ENCODE results near the gene PTPRN2. TPM values are rescaled to one million over a fixed set of nuclear protein-coding genes. Genes with fewer than 3 reads are reported as not detected.

PTPRN2 gene
- total RNA-seq, 1 donor from 2014 or later: 15.4 TPM

DNA sequence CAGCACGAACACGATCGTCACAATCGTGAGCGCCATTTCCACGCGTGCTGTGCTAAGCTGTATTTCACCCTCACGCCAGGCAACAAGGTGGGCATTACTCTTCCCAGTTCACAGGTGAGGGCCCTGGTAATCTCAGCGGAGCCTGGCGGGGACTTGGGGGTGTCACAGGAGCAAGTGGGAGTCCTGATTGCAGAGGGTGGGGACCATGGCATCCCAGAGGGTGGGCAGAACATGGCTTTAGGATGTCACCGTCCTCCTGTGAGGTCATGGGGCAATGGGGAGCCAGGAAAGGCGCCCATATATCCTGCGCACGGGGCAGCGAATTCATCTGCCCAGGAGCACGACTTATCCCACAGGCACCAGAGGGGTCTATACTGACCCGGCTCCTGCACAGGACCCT lies 761.1 kb downstream of the PTPRN2 start:
- H3K36me3 Mint-ChIP-seq: no peaks in the 10 kb centered on the region
- no peaks in the 10 kb centered on the region for H3K4me1 Mint-ChIP-seq (ENCODE audit: unreplicated experiment)
- peaks cover 5% of the 10 kb centered on the region for H3K27me3 Mint-ChIP-seq
- H3K4me3 Mint-ChIP-seq: no peak overlapping the region
- H3K9me3 Mint-ChIP-seq: no peaks in the 10 kb centered on the region
- DNase-seq (ENCODE audit: extremely low spot score, unreplicated experiment): no peak
- H3K27ac Mint-ChIP-seq: no peak overlapping the region
- TF ChIP-seq, protein P1, sequence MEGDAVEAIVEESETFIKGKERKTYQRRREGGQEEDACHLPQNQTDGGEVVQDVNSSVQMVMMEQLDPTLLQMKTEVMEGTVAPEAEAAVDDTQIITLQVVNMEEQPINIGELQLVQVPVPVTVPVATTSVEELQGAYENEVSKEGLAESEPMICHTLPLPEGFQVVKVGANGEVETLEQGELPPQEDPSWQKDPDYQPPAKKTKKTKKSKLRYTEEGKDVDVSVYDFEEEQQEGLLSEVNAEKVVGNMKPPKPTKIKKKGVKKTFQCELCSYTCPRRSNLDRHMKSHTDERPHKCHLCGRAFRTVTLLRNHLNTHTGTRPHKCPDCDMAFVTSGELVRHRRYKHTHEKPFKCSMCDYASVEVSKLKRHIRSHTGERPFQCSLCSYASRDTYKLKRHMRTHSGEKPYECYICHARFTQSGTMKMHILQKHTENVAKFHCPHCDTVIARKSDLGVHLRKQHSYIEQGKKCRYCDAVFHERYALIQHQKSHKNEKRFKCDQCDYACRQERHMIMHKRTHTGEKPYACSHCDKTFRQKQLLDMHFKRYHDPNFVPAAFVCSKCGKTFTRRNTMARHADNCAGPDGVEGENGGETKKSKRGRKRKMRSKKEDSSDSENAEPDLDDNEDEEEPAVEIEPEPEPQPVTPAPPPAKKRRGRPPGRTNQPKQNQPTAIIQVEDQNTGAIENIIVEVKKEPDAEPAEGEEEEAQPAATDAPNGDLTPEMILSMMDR (conservative IDR thresholded peaks at IDR 0.05): no peak

DNA sequence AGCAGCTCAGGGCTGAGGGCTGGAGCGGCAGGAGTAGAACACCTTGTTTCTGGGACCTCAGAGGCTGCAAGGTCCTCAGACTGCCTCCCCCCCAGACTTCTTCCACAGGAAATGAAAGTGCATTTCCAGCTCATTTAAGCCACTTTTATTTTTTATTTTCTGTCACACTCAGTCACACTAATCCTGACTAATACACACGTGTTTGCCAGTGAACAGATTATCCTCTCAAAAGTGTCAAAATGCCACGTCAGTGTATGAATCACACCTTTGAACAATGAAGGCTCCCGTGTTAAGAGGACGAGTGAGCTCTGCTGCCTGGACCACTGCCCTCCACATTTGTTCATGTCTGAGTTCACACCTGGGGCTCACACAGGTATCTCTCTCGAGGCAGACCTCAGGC lies 762.3 kb downstream of the PTPRN2 start:
- Mint-ChIP-seq H3K9me3 (no peaks in the 10 kb centered on the region), H3K27ac (no peak overlapping the region), H3K4me3 (no peak overlapping the region), H3K36me3 (no peaks in the 10 kb centered on the region), H3K4me1 (ENCODE audit: unreplicated experiment) (no peaks in the 10 kb centered on the region), H3K27me3 (no peaks in the 10 kb centered on the region)
- TF ChIP-seq, protein P1 (conservative IDR thresholded peaks at IDR 0.05): no peak
- no peak for DNase-seq (ENCODE audit: extremely low spot score, unreplicated experiment)

DNA sequence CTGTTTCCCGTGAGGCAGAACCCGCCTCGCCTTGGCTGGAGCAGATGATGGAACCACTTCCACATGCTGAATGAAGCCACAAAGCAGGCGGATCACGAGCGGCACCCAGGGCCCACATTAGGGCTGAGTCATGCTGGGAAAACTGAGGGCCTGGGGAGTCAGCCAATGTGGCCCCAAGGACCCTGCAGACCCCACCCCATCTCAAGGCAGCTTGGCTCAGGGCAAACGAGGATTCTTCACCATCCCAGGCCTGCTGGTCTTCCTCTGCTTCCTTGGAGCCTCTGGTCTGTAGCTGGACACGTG lies 762.9 kb downstream of the PTPRN2 start:
- no peaks in the 10 kb centered on the region for H3K36me3 Mint-ChIP-seq
- H3K4me1 Mint-ChIP-seq (ENCODE audit: unreplicated experiment): no peaks in the 10 kb centered on the region

DNA sequence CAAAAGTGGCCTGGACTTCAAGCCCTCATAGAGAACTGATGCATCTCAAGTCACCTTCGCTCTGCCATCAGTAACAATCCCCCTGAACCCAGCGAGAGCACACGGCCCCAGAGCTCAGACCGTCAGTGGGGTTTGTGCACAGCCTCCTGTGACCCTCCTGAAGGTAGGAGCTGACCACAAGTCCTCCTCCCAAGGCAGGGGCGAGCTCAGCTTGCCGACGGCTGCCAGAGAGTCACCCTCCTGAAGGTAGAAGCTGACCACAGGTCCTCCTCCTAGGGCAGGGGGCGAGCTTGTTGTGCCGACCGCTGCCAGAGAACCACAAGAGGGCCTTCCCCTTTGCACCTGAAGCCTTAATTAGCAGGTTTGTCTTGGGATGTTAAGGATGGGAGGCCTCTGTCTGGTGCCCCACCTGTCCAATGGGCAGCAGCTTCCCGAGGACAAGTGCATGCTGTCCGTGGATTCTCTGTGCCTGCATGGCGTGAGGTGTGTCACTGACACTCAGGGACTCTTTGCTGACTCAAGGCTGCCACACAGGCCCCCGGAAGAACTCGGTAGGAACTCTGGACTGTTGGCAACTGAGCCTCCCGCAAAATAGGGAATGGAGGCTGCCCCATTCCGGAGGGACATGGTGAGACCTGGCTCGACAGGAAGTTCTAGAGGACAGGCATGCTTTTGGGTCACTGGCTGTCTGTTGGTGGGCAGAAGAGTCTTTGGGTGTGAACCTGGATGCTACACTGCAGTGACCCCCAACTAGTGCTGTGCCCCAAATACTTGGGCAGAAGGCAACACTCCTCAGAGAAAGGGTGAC lies 763.4 kb downstream of the PTPRN2 start:
- no peak for DNase-seq (ENCODE audit: extremely low spot score, unreplicated experiment)
- H3K9me3 Mint-ChIP-seq: no peaks in the 10 kb centered on the region
- H3K4me1 Mint-ChIP-seq (ENCODE audit: unreplicated experiment): no peaks in the 10 kb centered on the region
- H3K27me3 Mint-ChIP-seq: no peaks in the 10 kb centered on the region
- H3K27ac Mint-ChIP-seq: no peak overlapping the region
- no peak overlapping the region for H3K4me3 Mint-ChIP-seq
- TF ChIP-seq, protein P1 (conservative IDR thresholded peaks at IDR 0.05): no peak
- H3K36me3 Mint-ChIP-seq: no peaks in the 10 kb centered on the region

More for the DNA sequence above, 762.9 kb downstream of the PTPRN2 start:
- TF ChIP-seq, protein P1 (conservative IDR thresholded peaks at IDR 0.05): no peak
- Mint-ChIP-seq H3K27me3 (no peaks in the 10 kb centered on the region), H3K9me3 (no peaks in the 10 kb centered on the region), H3K27ac (no peak overlapping the region), H3K4me3 (no peak overlapping the region)
- no peak for DNase-seq (ENCODE audit: extremely low spot score, unreplicated experiment)

DNA sequence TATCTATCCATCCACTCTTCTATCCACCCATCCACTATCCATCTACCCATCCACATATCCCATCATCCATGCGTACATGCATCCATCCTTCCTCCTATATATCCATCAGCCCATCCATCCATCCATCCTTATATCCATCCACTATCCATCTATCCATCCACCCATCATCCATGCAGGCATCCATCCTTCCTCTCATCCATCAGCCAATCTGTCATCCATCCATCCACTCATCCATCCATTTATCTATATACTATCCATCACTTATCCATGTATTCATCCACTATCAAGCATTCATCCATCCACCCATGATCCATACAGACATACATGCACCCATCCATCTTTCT lies 765.0 kb downstream of the PTPRN2 start:
- no peak overlapping the region for H3K27ac Mint-ChIP-seq
- DNase-seq (ENCODE audit: extremely low spot score, unreplicated experiment): no peak
- no peak overlapping the region for H3K4me3 Mint-ChIP-seq
- no peaks in the 10 kb centered on the region for H3K9me3 Mint-ChIP-seq
- peaks cover 4% of the 10 kb centered on the region for H3K4me1 Mint-ChIP-seq (ENCODE audit: unreplicated experiment)
- H3K27me3 Mint-ChIP-seq: peaks cover 4% of the 10 kb centered on the region
- H3K36me3 Mint-ChIP-seq: no peaks in the 10 kb centered on the region
- TF ChIP-seq, protein P1 (conservative IDR thresholded peaks at IDR 0.05): no peak

Measured in type B pancreatic cell (in vitro differentiated cells).